ENCODE data around the gene BLOC1S2. TPM values are rescaled to one million over a fixed set of nuclear protein-coding genes. Genes with fewer than 3 reads are reported as not detected.

Gene BLOC1S2
- total RNA-seq, 1 experiment from 2014 or later: 54.1 TPM

DNA sequence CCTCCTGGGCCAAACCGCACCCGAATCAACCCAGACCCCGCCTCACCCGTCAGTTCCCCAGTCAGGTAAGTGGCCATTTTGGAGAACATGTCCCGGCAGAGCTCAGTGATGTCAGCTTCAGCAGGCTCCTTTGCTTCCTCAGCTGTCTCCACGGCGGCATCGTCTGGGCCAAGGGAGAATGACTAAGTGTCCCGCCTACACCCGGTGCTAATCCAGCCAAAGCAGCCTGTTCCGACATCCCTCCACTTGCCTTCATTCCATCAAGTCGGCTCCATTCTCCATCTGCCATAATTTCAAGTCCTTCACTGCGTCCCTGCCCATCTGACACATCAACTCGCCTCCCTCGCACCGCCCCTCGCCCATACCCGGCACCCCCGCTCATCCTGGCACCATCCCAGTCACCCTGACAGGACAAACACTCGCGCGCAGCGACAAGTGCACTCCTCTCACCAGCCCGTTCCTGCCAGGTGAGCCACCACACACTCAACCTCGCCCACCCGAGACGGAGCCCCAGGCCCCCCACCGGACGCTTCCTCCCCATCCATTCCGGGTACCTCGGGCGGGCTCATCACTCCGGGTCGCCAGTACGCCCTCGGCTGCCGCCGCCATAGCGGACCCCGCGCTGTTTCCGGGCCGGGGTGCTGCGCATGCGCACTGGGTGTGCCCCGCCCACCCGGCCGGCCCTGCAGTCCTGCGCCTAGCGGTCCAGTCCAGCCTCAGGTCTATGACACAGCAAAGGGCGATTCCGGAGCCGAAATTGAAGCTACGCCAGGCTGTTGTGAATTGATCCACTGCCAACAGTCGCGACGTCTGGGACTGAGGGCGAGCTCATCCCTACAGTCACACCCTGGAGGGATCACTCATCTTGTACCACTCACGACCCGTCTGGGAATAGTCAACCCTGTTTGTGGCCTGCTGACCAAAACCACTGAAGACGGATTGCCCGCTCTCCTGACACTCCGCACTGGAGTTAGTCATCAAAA is at the start of gene BLOC1S2 (continued):
- TF ChIP-seq, protein P1, sequence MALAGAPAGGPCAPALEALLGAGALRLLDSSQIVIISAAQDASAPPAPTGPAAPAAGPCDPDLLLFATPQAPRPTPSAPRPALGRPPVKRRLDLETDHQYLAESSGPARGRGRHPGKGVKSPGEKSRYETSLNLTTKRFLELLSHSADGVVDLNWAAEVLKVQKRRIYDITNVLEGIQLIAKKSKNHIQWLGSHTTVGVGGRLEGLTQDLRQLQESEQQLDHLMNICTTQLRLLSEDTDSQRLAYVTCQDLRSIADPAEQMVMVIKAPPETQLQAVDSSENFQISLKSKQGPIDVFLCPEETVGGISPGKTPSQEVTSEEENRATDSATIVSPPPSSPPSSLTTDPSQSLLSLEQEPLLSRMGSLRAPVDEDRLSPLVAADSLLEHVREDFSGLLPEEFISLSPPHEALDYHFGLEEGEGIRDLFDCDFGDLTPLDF (CRISPR knock-in tag; IDR thresholded peaks at IDR 0.05): no peak
- TF ChIP-seq EMX1 (CRISPR knock-in tag; IDR thresholded peaks at IDR 0.05) (no peak), MYBL2 (CRISPR knock-in tag; IDR thresholded peaks at IDR 0.05) (no peak), JAZF1 (CRISPR knock-in tag; IDR thresholded peaks at IDR 0.05) (no peak), ESRRA (CRISPR knock-in tag; IDR thresholded peaks at IDR 0.05; ENCODE audit: borderline replicate concordance) (no peak), OVOL2 (CRISPR knock-in tag; IDR thresholded peaks at IDR 0.05; ENCODE audit: borderline replicate concordance) (no peak), TEAD1 (CRISPR knock-in tag; IDR thresholded peaks at IDR 0.05) (peak; percentile 77; the same call in 1 of the 2 replicates)
- TF ChIP-seq, protein P2, sequence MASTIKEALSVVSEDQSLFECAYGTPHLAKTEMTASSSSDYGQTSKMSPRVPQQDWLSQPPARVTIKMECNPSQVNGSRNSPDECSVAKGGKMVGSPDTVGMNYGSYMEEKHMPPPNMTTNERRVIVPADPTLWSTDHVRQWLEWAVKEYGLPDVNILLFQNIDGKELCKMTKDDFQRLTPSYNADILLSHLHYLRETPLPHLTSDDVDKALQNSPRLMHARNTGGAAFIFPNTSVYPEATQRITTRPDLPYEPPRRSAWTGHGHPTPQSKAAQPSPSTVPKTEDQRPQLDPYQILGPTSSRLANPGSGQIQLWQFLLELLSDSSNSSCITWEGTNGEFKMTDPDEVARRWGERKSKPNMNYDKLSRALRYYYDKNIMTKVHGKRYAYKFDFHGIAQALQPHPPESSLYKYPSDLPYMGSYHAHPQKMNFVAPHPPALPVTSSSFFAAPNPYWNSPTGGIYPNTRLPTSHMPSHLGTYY (CRISPR knock-in tag; IDR thresholded peaks at IDR 0.05): no peak
- TF ChIP-seq, protein P3, sequence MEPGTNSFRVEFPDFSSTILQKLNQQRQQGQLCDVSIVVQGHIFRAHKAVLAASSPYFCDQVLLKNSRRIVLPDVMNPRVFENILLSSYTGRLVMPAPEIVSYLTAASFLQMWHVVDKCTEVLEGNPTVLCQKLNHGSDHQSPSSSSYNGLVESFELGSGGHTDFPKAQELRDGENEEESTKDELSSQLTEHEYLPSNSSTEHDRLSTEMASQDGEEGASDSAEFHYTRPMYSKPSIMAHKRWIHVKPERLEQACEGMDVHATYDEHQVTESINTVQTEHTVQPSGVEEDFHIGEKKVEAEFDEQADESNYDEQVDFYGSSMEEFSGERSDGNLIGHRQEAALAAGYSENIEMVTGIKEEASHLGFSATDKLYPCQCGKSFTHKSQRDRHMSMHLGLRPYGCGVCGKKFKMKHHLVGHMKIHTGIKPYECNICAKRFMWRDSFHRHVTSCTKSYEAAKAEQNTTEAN (CRISPR knock-in tag; IDR thresholded peaks at IDR 0.05): no peak
- TF ChIP-seq, protein P4, sequence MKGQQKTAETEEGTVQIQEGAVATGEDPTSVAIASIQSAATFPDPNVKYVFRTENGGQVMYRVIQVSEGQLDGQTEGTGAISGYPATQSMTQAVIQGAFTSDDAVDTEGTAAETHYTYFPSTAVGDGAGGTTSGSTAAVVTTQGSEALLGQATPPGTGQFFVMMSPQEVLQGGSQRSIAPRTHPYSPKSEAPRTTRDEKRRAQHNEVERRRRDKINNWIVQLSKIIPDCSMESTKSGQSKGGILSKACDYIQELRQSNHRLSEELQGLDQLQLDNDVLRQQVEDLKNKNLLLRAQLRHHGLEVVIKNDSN (CRISPR knock-in tag; IDR thresholded peaks at IDR 0.05): 0 out of 2 replicates have a peak, but pooled peaks have one; percentile 46
- TF ChIP-seq, protein P5, sequence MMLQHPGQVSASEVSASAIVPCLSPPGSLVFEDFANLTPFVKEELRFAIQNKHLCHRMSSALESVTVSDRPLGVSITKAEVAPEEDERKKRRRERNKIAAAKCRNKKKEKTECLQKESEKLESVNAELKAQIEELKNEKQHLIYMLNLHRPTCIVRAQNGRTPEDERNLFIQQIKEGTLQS (CRISPR knock-in tag; conservative IDR thresholded peaks at IDR 0.05): no peak
- TF ChIP-seq, protein P6, sequence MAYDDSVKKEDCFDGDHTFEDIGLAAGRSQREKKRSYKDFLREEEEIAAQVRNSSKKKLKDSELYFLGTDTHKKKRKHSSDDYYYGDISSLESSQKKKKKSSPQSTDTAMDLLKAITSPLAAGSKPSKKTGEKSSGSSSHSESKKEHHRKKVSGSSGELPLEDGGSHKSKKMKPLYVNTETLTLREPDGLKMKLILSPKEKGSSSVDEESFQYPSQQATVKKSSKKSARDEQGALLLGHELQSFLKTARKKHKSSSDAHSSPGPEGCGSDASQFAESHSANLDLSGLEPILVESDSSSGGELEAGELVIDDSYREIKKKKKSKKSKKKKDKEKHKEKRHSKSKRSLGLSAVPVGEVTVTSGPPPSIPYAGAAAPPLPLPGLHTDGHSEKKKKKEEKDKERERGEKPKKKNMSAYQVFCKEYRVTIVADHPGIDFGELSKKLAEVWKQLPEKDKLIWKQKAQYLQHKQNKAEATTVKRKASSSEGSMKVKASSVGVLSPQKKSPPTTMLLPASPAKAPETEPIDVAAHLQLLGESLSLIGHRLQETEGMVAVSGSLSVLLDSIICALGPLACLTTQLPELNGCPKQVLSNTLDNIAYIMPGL (CRISPR knock-in tag; IDR thresholded peaks at IDR 0.05): peak; percentile 72; the same call in 1 of the 2 replicates
- TF ChIP-seq, protein P7, sequence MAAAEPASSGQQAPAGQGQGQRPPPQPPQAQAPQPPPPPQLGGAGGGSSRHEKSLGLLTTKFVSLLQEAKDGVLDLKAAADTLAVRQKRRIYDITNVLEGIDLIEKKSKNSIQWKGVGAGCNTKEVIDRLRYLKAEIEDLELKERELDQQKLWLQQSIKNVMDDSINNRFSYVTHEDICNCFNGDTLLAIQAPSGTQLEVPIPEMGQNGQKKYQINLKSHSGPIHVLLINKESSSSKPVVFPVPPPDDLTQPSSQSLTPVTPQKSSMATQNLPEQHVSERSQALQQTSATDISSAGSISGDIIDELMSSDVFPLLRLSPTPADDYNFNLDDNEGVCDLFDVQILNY (CRISPR knock-in tag; IDR thresholded peaks at IDR 0.05): no peak
- TF ChIP-seq, protein P8, sequence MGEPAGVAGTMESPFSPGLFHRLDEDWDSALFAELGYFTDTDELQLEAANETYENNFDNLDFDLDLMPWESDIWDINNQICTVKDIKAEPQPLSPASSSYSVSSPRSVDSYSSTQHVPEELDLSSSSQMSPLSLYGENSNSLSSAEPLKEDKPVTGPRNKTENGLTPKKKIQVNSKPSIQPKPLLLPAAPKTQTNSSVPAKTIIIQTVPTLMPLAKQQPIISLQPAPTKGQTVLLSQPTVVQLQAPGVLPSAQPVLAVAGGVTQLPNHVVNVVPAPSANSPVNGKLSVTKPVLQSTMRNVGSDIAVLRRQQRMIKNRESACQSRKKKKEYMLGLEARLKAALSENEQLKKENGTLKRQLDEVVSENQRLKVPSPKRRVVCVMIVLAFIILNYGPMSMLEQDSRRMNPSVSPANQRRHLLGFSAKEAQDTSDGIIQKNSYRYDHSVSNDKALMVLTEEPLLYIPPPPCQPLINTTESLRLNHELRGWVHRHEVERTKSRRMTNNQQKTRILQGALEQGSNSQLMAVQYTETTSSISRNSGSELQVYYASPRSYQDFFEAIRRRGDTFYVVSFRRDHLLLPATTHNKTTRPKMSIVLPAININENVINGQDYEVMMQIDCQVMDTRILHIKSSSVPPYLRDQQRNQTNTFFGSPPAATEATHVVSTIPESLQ (CRISPR knock-in tag; IDR thresholded peaks at IDR 0.05): no peak
- TF ChIP-seq, protein P9, sequence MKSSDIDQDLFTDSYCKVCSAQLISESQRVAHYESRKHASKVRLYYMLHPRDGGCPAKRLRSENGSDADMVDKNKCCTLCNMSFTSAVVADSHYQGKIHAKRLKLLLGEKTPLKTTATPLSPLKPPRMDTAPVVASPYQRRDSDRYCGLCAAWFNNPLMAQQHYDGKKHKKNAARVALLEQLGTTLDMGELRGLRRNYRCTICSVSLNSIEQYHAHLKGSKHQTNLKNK (CRISPR knock-in tag; IDR thresholded peaks at IDR 0.05): no peak
- TF ChIP-seq, protein P10, sequence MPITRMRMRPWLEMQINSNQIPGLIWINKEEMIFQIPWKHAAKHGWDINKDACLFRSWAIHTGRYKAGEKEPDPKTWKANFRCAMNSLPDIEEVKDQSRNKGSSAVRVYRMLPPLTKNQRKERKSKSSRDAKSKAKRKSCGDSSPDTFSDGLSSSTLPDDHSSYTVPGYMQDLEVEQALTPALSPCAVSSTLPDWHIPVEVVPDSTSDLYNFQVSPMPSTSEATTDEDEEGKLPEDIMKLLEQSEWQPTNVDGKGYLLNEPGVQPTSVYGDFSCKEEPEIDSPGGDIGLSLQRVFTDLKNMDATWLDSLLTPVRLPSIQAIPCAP (CRISPR knock-in tag; IDR thresholded peaks at IDR 0.05): no peak
